KOPT-K1 (cell line): ENCODE results near the gene ZDHHC12.

Source experiments
- H3K27ac ChIP-seq: fragments of 200-600 bp; sonication (generic); 2 replicates; pipeline ENCODE4 v1.5.1; 2016; ENCODE audit warnings: antibody characterized with exemption, mild to moderate bottlenecking, low read depth, low read length; ENCODE audit not compliant: poor library complexity, severe bottlenecking
- H3K36me3 ChIP-seq: fragments of 200-600 bp; sonication (generic); 2 replicates; pipeline ENCODE4 v1.5.1; 2017; ENCODE audit warnings: antibody characterized with exemption, mild to moderate bottlenecking, low read length, moderate library complexity; ENCODE audit not compliant: insufficient read depth
- H3K9me3 ChIP-seq: fragments of 200-600 bp; sonication (generic); 2 replicates; pipeline ENCODE4 v1.5.1; 2017; ENCODE audit warnings: antibody characterized with exemption, low read length, mild to moderate bottlenecking; ENCODE audit not compliant: insufficient read depth, poor library complexity, severe bottlenecking

The ZDHHC12 gene

GRCh38 chr9:128689293-128689774 lies 34.6 kb downstream of the ZDHHC12 start:
- H3K36me3 ChIP-seq, result peaks cover 40% of the 10 kb centered on the region
- no peaks in the 10 kb centered on the region for H3K9me3 ChIP-seq
- peak overlapping the region; percentile 94 for H3K27ac ChIP-seq

- H3K36me3 ChIP-seq, result peaks cover 34% of the 10 kb centered on the region
- H3K9me3 ChIP-seq, result no peaks in the 10 kb centered on the region
- H3K27ac ChIP-seq, result peak within 1 kb of the TSS; percentile 94
Observed at GRCh38 chr9:128688501-128689292, 35.2 kb downstream of the ZDHHC12 start, which contains the start of gene SET. SET (plus strand) TSS chr9:128689222; CDS start chr9:128689583, 361 bp downstream.

- Histone ChIP-seq H3K9me3 (no peaks in the 10 kb centered on the region), H3K27ac (peak overlapping the region; percentile 94), H3K36me3 (peaks cover 21% of the 10 kb centered on the region)
Observed at GRCh38 chr9:128687453-128687852, 36.5 kb downstream of the ZDHHC12 start.

GRCh38 chr9:128685636-128686489 lies 38.1 kb downstream of the ZDHHC12 start:
- peak overlapping the region; percentile 77 for H3K27ac ChIP-seq
- H3K36me3 ChIP-seq, result peaks cover 6% of the 10 kb centered on the region; the same call in 1 of the 2 replicates

GRCh38 chr9:128684325-128685199 lies 39.4 kb downstream of the ZDHHC12 start:
- no peaks in the 10 kb centered on the region for H3K36me3 ChIP-seq
- peak overlapping the region; percentile 77 for H3K27ac ChIP-seq
- no peaks in the 10 kb centered on the region for H3K9me3 ChIP-seq

More at GRCh38 chr9:128685636-128686489, 38.1 kb downstream of the ZDHHC12 start:
- H3K9me3 ChIP-seq, result no peaks in the 10 kb centered on the region

- peak overlapping the region; percentile 77 for H3K27ac ChIP-seq
- no peaks in the 10 kb centered on the region for H3K36me3 ChIP-seq
- no peaks in the 10 kb centered on the region for H3K9me3 ChIP-seq
Observed at GRCh38 chr9:128684065-128684324, 39.9 kb downstream of the ZDHHC12 start.

- Histone ChIP-seq H3K36me3 (no peaks in the 10 kb centered on the region), H3K27ac (peak overlapping the region; percentile 77), H3K9me3 (no peaks in the 10 kb centered on the region)
Observed at GRCh38 chr9:128683340-128684064, 40.4 kb downstream of the ZDHHC12 start.

- no peak overlapping the region for H3K27ac ChIP-seq
- H3K36me3 ChIP-seq, result no peaks in the 10 kb centered on the region
- H3K9me3 ChIP-seq, result no peaks in the 10 kb centered on the region
Observed at GRCh38 chr9:128677794-128678193, 46.1 kb downstream of the ZDHHC12 start.

- Histone ChIP-seq H3K36me3 (no peaks in the 10 kb centered on the region), H3K9me3 (no peaks in the 10 kb centered on the region)
Observed at GRCh38 chr9:128675382-128675781, 48.5 kb downstream of the ZDHHC12 start.

More at GRCh38 chr9:128675382-128675781, 48.5 kb downstream of the ZDHHC12 start:
- H3K27ac ChIP-seq, result no peak overlapping the region
